GM19099 (cell line): ENCODE measurements around the gene MAP3K12.

Experiments used
- POLR2A ChIP-seq: IDR thresholded peaks from 3 replicates; pipeline ENCODE4 v1.6.1; 2011; ENCODE audit warnings: low read depth; ENCODE audit not compliant: insufficient read length; ENCODE audit errors: extremely low read depth

Gene MAP3K12

DNA sequence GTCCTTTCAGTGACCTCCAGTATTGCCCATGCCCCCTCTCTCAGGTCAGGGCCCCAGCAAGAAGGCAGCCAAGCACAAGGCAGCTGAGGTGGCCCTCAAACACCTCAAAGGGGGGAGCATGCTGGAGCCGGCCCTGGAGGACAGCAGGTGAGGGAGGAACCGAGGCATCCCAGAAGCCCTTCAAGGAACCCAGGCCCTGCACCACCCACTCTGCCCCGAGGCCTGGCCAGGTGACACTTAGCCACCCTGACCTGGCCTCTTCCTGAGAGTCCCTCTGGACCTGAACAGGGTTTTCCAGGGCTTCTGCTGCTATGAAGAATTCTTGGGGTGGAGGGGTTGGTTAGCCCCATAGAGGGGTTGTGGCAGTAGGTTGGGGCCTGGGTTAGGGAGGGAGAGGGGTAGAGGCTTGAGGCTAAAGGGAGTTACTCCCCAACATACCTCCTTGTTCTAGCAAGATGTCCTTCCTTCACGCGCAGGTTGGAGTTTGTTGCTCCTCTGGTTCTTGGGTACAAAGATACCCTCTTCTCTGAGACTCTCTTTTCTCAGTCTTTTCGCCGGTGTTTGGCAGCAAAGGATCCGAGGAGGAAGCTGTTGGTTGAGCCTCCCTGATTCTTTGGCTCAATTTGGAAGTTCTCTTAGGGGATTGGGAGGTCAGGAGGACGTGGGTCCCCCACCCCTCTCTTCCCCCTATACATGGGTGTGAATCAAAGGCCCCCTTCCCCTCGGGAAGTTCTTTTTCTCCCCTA is 3.9 kb upstream of the MAP3K12 start:
- TF ChIP-seq POLR2A, result no peak

DNA sequence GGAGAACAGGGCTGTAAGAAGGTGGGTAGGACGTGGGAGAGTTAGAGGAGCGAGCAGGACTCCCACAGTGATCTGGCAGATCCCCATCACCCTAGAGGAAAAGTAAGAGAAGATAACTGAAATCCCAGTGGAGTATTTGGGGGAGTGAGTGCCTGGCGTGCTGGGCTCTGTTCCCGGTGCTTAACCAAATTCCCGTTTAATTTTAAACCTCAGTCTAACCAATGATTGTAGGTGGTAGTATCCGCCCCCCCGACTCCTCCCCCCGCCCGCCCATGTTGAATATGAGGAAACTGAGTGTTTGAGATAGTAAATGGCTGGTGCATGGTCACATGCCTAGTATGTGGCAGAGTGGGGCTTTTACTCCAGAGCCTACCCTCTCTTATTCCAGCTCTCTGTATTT is 3.1 kb upstream of the MAP3K12 start:
- TF ChIP-seq POLR2A, result no peak

DNA sequence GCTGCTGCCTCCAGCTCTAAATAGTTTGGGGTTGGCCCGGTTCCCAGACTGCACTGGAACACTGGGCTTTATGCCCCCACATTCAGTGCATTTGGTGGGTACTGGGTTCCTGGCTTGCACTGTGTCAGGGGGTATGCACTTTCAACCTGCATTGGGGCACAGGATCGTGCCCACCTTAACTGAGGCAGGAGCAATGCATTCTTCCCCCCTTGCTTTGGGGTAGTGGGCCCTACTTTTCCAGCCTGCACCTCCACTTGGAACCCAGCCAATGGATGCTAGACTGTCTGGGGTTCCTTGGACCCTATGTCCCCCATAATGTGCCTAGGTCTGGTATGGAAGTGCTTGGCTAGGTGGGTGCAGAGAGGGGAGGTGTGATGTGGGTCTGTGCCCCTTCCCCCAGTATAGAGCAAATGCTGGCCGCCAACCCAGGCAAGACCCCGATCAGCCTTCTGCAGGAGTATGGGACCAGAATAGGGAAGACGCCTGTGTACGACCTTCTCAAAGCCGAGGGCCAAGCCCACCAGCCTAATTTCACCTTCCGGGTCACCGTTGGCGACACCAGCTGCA is 2.4 kb upstream of the MAP3K12 start:
- peak; percentile 15 for TF ChIP-seq POLR2A

DNA sequence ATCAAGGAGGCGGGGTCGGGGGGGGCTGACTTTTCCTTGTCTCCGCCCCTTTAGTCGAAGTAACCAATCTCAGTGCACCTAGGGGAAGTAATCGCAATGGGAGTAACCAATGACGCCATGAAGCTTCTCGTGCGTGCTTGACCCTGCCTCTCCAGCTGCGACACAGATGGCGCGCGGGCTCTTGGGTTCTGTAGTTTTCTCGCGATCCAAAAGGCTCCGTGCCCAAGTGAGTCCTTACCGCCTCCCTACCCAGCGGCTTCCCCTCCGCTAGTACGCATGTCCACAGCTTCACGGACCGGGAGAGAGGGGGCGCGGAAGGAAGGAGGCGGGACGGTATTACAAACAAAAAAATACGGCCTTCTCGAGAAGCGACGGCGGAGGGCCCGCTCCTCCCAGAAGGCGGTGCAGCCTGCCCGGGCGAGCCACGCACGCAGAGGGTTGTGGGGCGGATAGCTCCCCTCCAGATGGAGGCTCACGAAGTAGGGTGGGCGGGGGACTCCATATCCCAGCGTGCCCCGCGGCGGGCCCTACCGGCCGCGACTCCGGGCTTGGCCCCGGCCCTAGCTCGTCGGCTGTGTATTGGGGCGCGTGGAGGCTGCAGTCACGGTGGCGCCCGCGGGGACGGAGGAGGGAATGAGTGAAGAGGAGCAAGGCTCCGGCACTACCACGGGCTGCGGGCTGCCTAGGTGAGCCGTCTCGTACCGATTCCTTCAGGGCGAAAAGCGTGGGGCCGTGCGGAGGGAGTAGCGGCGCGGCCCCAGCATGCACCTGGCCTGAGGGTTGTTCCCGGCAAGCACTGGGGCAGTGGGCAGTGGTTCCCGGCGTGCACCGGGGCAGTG is 1.7 kb upstream of the MAP3K12 start, which contains the start of gene TARBP2:
TARBP2 (plus strand) TSS at position 508 of the 839 bp plus-strand sequence; CDS start at position 634, 126 bp downstream.
- TF ChIP-seq POLR2A, result peak; percentile 91

DNA sequence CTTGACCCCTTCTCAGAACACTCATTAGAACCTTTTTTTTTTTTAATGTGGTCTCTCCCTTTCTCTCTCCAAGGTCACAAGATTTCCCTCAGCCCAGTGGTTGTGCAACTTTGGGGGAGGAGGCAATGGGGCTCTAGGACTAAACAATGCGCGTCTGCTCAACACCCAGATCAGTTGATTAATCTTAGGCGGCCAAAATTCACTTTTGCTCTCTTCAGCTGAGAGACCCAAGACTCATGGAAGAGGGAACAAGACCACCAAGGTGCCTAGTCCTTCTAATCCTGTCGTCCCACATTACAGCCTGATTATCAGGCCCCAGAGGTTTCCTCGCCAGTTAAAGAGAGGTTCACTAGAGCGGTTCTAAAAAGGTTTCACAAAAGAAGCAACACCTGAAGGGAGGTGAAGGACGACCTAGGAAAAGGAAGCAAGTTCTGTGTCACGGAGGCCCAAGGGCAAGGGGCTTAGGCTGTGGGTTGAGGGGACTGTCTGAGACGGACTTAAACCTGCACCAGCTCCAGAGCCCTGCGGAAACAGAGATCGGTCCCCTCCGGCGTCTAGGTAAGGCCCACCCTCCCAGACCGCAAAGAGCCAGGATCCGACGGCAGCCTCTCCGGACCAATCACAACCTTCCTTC is 1.0 kb upstream of the MAP3K12 start:
- peak; percentile 76 for TF ChIP-seq POLR2A

DNA sequence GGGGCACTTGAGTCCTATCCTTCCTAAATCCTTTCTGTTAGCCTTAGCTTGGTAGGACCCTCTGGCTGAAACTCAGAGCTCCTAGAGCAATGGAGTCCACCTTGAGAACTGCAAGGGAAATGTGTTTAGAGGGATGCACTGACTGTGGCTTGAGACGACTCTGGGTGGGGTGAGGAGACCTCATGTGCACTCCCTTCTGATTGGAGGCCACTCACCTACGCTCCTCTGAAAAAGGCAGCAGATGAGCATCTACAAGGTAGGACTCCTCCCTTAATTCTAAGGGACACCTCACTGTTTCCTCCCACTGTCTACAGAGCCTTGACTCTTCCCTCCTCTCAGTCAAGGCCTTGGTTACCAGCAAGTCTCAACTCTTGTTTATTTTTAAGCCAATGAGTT is 1.0 kb downstream of the MAP3K12 start:
- no peak for TF ChIP-seq POLR2A

DNA sequence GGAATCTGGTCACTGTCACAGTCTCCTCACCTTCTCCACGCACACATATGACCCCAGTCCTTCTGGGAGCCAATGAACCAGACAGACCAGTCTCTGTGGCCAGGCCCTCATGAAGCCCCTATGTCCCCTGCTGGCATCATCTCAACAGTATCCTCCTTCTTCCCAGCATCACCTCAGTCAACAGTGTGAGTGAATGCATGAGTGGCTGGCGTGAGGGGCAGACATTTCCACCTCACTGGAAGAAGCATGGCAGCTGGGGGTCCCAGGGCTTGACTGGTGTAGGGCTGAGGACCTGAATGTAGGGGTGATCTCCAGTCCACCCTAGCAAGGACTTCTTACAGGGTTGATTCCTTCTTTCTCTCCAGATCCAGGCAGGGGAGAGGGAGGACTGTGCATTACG is 1.8 kb downstream of the MAP3K12 start:
- TF ChIP-seq POLR2A, result no peak

DNA sequence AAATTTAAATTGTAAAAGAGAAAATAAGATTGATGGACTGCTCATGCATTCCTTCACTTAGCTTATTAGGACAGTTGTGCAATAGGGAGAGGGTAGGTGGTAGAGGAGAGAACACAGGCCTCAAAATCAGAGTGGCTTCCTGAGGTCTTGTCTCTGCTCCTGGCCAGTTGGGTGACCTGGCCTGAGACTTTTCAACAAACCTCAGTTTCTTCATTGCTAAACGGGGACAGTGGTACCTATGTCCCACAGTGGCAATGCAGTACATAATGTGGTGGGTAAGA is 2.6 kb downstream of the MAP3K12 start:
- no peak for TF ChIP-seq POLR2A

DNA sequence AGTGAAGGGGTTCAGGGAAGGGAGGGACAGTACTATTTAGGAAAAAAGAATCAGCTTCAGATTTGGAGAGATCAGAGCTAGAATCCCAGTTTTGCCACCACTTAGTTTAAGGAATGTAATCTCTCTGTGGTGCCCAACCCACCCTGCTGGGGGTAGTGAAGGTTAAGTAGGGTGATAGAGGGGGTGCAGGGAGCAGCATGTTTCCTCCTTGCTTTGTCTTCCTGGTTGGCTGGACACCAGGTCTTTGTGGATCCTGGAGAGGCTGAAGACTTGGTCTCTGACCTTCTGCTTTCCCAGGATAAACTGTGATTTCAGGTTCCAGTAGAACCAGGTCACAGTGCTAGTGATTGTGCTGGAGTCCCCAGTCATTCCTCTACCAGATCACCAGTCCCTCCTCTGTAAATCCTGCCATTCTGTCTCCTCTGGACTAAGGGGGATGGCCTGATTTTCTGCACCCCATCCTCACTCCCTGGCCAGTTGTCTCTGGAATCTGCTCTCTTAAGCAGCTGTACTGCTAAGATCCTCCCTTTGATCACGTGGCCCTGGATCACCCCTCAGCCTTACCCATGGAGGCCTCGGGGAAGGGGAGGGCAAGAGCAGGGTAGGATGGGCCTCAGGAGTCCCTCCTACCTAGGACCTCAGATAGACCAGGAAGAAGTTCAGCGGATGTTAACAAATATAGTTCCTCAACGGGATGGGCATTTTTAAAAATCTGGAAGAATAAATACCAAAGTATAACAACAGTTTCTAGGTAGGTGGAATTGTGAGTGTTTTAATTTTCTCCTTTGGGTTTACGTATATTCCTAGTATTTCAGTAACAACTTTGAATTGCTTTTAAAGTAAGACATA is 3.1 kb downstream of the MAP3K12 start:
- no peak for TF ChIP-seq POLR2A

DNA sequence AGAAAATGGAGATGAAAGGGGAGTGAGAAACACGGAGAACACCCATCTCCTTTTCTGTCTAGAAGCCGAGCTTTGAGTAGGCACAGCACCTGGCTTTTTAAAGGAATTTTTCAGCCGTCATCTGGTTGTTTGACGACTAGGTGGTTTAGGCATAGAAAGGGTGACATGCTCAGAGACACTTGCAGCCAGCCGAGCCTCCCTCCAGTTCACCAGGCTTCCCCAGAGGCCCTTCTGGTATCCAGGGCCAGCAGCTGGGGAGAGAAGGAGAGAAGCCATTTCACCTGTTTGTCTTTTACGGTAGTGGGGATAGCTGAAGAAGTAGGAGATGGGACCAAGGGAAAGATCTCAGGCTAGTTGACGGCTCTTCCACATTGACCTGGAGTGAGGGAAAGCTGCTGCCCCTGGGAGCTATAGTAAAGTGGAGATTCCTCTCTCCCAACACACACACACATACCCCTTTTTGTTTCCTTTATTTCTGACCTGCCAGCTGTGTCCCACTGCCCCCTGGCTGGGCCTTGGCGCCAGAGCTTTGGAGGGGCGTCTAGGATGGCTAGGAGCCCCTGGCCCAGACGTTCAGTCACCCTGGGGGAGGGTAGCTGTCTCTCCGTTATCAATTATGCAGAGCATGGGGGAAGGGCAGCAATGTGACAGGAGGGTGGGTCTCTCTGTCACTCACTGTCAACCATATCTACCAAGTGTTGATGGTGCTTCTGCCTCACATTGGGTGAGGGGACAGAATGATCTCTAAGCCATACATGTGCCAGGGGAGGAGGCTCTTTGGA is 5.5 kb downstream of the MAP3K12 start:
- no peak for TF ChIP-seq POLR2A

DNA sequence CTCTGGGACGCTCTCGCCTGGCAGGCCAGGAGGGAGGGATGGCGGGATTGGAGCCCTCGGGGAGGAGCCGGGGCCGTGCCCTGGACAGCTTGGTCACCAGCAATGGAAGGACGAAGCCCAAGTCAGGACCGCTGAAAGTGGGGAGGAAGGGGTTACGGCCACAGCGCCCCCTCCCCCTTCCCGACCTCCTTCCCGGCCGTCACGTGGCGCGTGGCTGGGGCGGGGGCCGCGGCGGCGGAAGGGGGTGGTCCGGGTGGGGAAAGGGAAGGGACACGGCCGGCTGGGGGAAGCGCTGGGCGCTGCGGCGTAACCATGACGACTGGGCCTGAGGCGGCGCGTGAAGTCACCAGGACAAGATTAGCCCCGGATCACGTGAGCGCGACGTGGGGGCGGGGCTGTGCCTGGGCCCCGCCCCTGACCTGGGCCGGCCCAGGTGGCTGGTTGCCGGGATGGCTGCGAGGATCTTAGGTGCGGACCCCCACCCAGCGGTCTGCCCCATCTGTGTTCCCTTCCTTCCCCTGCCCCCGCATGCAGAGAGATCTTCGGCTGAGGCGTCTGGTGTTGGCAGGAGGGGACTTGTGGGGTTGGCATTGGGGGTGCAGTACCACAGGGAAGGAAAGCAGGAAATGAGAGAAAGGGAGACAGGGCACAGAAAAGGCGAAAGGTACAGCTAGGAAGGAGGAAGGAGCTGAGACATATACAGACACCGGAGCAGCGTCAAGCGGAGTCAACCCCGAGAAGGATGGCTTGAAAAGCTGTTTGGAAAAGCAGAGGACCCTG is 6.2 kb downstream of the MAP3K12 start:
- TF ChIP-seq POLR2A, result peak; percentile 84

DNA sequence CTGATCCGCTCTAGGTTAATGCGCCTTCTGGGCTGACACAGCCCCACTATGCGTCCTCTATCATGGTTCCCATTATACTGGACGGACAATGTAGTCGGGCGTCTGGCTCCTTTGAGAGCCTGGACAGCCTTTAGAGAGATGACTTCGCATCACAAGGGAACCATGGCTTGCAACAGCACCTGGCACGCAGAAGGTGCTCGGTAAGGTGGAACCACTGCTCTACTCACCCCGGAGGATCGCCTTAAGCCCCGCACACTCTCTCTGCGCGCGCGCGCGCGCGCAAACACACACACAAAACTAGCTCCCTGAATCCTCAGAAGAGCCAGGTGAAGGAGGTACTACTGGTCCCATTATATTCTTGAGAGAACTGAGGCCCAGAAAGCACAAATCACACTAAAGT is 7.1 kb downstream of the MAP3K12 start:
- TF ChIP-seq POLR2A, result no peak

DNA sequence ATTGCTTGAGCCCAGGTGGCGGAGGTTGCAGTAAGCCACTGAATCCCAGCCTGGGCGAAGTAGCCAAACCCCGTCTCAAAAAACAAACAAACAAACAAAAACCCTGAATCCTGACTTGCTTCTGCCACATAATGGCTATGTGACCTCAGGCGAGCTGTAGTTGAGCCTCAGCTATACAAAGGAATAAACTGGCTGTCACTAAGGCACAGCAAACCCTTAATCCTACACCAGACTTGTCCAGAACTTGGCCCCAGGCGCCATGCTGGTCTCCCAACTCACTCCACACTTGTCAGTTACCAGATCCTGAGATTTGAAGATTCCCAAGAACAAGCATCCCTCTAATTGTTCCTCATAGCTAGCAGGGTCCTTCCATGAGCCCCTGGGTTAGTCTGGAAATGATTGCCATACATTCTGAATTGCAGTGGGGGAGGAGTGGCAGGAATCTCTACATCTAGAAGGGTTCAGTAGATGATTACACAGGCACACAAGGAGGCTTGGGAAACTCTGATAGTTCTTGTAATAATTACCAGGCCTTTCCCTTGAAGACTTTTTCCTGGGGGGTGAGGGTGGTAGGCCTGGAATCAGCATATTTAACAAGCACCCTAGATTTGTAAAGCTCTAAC is 9.9 kb downstream of the MAP3K12 start:
- TF ChIP-seq POLR2A, result no peak
